ENCODE results near the gene ADGRE3.
"Not testable (repeated sequence)": the region's sequence is repeated elsewhere in the genome, so short reads cannot be mapped to it uniquely, and the experiment has no call there.

The ADGRE3 gene

GRCh38 chr19:14661372-14661924 lies 13.2 kb downstream of the ADGRE3 start:
- no peak for DNase-seq (ENCODE audit: low read depth)
- no peaks in the 10 kb centered on the region for H3K4me1 ChIP-seq (ENCODE audit: control insufficient read depth, insufficient read depth, low read length)
- H3K9me3 ChIP-seq (ENCODE audit: control insufficient read depth, low read length), result no peaks in the 10 kb centered on the region
- no peak overlapping the region for H3K9ac ChIP-seq (ENCODE audit: low read length)
- H3K27me3 ChIP-seq (replicated peaks; ENCODE audit: control insufficient read depth, insufficient read depth, low read length), result peaks cover 3% of the 10 kb centered on the region
- H3K36me3 ChIP-seq (ENCODE audit: control insufficient read depth, insufficient read depth, low read length, severe bottlenecking), result no peaks in the 10 kb centered on the region
- no peak overlapping the region for H3K4me3 ChIP-seq (ENCODE audit: low read length)

- H3K36me3 ChIP-seq (ENCODE audit: control insufficient read depth, insufficient read depth, low read length, severe bottlenecking), result no peaks in the 10 kb centered on the region
- peaks cover 3% of the 10 kb centered on the region for H3K27me3 ChIP-seq (replicated peaks; ENCODE audit: control insufficient read depth, insufficient read depth, low read length)
- no peak overlapping the region for H3K4me3 ChIP-seq (ENCODE audit: low read length)
- no peak overlapping the region for H3K9ac ChIP-seq (ENCODE audit: low read length)
- no peaks in the 10 kb centered on the region for H3K4me1 ChIP-seq (ENCODE audit: control insufficient read depth, insufficient read depth, low read length)
- DNase-seq (ENCODE audit: low read depth), result no peak
- no peaks in the 10 kb centered on the region for H3K9me3 ChIP-seq (ENCODE audit: control insufficient read depth, low read length)
Measured at GRCh38 chr19:14659874-14660489, 14.7 kb downstream of the ADGRE3 start.

GRCh38 chr19:14655726-14656125 lies 18.9 kb downstream of the ADGRE3 start:
- Histone ChIP-seq H3K27me3 (replicated peaks; ENCODE audit: control insufficient read depth, insufficient read depth, low read length) (no peaks in the 10 kb centered on the region), H3K36me3 (ENCODE audit: control insufficient read depth, insufficient read depth, low read length, severe bottlenecking) (no peaks in the 10 kb centered on the region)

GRCh38 chr19:14654786-14655560 lies 19.7 kb downstream of the ADGRE3 start:
- Histone ChIP-seq H3K9me3 (ENCODE audit: control insufficient read depth, low read length) (no peaks in the 10 kb centered on the region), H3K4me3 (ENCODE audit: low read length) (no peak overlapping the region), H3K27me3 (replicated peaks; ENCODE audit: control insufficient read depth, insufficient read depth, low read length) (no peaks in the 10 kb centered on the region), H3K36me3 (ENCODE audit: control insufficient read depth, insufficient read depth, low read length, severe bottlenecking) (no peaks in the 10 kb centered on the region), H3K9ac (ENCODE audit: low read length) (no peak overlapping the region), H3K4me1 (ENCODE audit: control insufficient read depth, insufficient read depth, low read length) (no peaks in the 10 kb centered on the region)
- no peak for DNase-seq (ENCODE audit: low read depth)

More at GRCh38 chr19:14655726-14656125, 18.9 kb downstream of the ADGRE3 start:
- Histone ChIP-seq H3K4me3 (ENCODE audit: low read length) (no peak overlapping the region), H3K9ac (ENCODE audit: low read length) (no peak overlapping the region), H3K9me3 (ENCODE audit: control insufficient read depth, low read length) (no peaks in the 10 kb centered on the region), H3K4me1 (ENCODE audit: control insufficient read depth, insufficient read depth, low read length) (no peaks in the 10 kb centered on the region)
- DNase-seq (ENCODE audit: low read depth), result no peak

- Histone ChIP-seq H3K9me3 (ENCODE audit: control insufficient read depth, low read length) (peaks cover 2% of the 10 kb centered on the region), H3K27me3 (replicated peaks; ENCODE audit: control insufficient read depth, insufficient read depth, low read length) (no peaks in the 10 kb centered on the region), H3K36me3 (ENCODE audit: control insufficient read depth, insufficient read depth, low read length, severe bottlenecking) (no peaks in the 10 kb centered on the region), H3K9ac (ENCODE audit: low read length) (no peak overlapping the region), H3K4me1 (ENCODE audit: control insufficient read depth, insufficient read depth, low read length) (no peaks in the 10 kb centered on the region), H3K4me3 (ENCODE audit: low read length) (no peak overlapping the region)
- DNase-seq (ENCODE audit: low read depth), result no peak
Measured at GRCh38 chr19:14650161-14650560, 24.5 kb downstream of the ADGRE3 start.

- H3K4me3 ChIP-seq (ENCODE audit: low read length), result no peak overlapping the region
- H3K36me3 ChIP-seq (ENCODE audit: control insufficient read depth, insufficient read depth, low read length, severe bottlenecking), result no peaks in the 10 kb centered on the region
- H3K9me3 ChIP-seq (ENCODE audit: control insufficient read depth, low read length), result peaks cover 2% of the 10 kb centered on the region
- no peaks in the 10 kb centered on the region for H3K4me1 ChIP-seq (ENCODE audit: control insufficient read depth, insufficient read depth, low read length)
- H3K27me3 ChIP-seq (replicated peaks; ENCODE audit: control insufficient read depth, insufficient read depth, low read length), result no peaks in the 10 kb centered on the region
- DNase-seq (ENCODE audit: low read depth), result no peak
- no peak overlapping the region for H3K9ac ChIP-seq (ENCODE audit: low read length)
Measured at GRCh38 chr19:14649020-14649419, 25.6 kb downstream of the ADGRE3 start.

GRCh38 chr19:14648506-14648905 lies 26.1 kb downstream of the ADGRE3 start:
- Histone ChIP-seq H3K9ac (ENCODE audit: low read length) (no peak overlapping the region), H3K9me3 (ENCODE audit: control insufficient read depth, low read length) (peaks cover 3% of the 10 kb centered on the region)
- DNase-seq (ENCODE audit: low read depth), result no peak

GRCh38 chr19:14639536-14640277 lies 34.9 kb downstream of the ADGRE3 start:
- H3K9ac ChIP-seq (ENCODE audit: low read length), result no peak overlapping the region
- no peak for DNase-seq (ENCODE audit: low read depth)

More at GRCh38 chr19:14648506-14648905, 26.1 kb downstream of the ADGRE3 start:
- H3K4me3 ChIP-seq (ENCODE audit: low read length), result no peak overlapping the region
- no peaks in the 10 kb centered on the region for H3K4me1 ChIP-seq (ENCODE audit: control insufficient read depth, insufficient read depth, low read length)
- no peaks in the 10 kb centered on the region for H3K27me3 ChIP-seq (replicated peaks; ENCODE audit: control insufficient read depth, insufficient read depth, low read length)
- H3K36me3 ChIP-seq (ENCODE audit: control insufficient read depth, insufficient read depth, low read length, severe bottlenecking), result no peaks in the 10 kb centered on the region

GRCh38 chr19:14632286-14632685 lies 42.4 kb downstream of the ADGRE3 start:
- Histone ChIP-seq H3K4me1 (ENCODE audit: control insufficient read depth, insufficient read depth, low read length) (no peaks in the 10 kb centered on the region), H3K9me3 (ENCODE audit: control insufficient read depth, low read length) (peaks cover 7% of the 10 kb centered on the region), H3K36me3 (ENCODE audit: control insufficient read depth, insufficient read depth, low read length, severe bottlenecking) (no peaks in the 10 kb centered on the region), H3K27me3 (replicated peaks; ENCODE audit: control insufficient read depth, insufficient read depth, low read length) (no peaks in the 10 kb centered on the region), H3K9ac (ENCODE audit: low read length) (no peak overlapping the region), H3K4me3 (ENCODE audit: low read length) (no peak overlapping the region)
- peak; percentile 2 for DNase-seq (ENCODE audit: low read depth)

More at GRCh38 chr19:14639536-14640277, 34.9 kb downstream of the ADGRE3 start:
- H3K4me3 ChIP-seq (ENCODE audit: low read length), result no peak overlapping the region
- no peaks in the 10 kb centered on the region for H3K27me3 ChIP-seq (replicated peaks; ENCODE audit: control insufficient read depth, insufficient read depth, low read length)
- no peaks in the 10 kb centered on the region for H3K4me1 ChIP-seq (ENCODE audit: control insufficient read depth, insufficient read depth, low read length)
- H3K9me3 ChIP-seq (ENCODE audit: control insufficient read depth, low read length), result peaks cover 14% of the 10 kb centered on the region
- no peaks in the 10 kb centered on the region for H3K36me3 ChIP-seq (ENCODE audit: control insufficient read depth, insufficient read depth, low read length, severe bottlenecking)

- no peaks in the 10 kb centered on the region for H3K36me3 ChIP-seq (ENCODE audit: control insufficient read depth, insufficient read depth, low read length, severe bottlenecking)
Measured at GRCh38 chr19:14629557-14629956, 45.1 kb downstream of the ADGRE3 start.

GRCh38 chr19:14624491-14624890 lies 50.2 kb downstream of the ADGRE3 start:
- H3K9me3 ChIP-seq (ENCODE audit: control insufficient read depth, low read length); H3K36me3 ChIP-seq (ENCODE audit: control insufficient read depth, insufficient read depth, low read length, severe bottlenecking); DNase-seq (ENCODE audit: low read depth); H3K4me1 ChIP-seq (ENCODE audit: control insufficient read depth, insufficient read depth, low read length); H3K9ac ChIP-seq (ENCODE audit: low read length); H3K27me3 ChIP-seq (replicated peaks; ENCODE audit: control insufficient read depth, insufficient read depth, low read length); H3K4me3 ChIP-seq (ENCODE audit: low read length): not testable (repeated sequence)

More at GRCh38 chr19:14629557-14629956, 45.1 kb downstream of the ADGRE3 start:
- Histone ChIP-seq H3K4me3 (ENCODE audit: low read length) (no peak overlapping the region), H3K27me3 (replicated peaks; ENCODE audit: control insufficient read depth, insufficient read depth, low read length) (no peaks in the 10 kb centered on the region), H3K9ac (ENCODE audit: low read length) (no peak overlapping the region), H3K9me3 (ENCODE audit: control insufficient read depth, low read length) (peaks cover 7% of the 10 kb centered on the region), H3K4me1 (ENCODE audit: control insufficient read depth, insufficient read depth, low read length) (no peaks in the 10 kb centered on the region)
- no peak for DNase-seq (ENCODE audit: low read depth)
